K562 (cell line): Measurements from ENCODE around the gene UBE2L3. TPM values are rescaled to one million over a fixed set of nuclear protein-coding genes. Genes with fewer than 3 reads are reported as not detected.

Source experiments
- CCAR2 ChIP-seq: fragments of 200-400 bp; formaldehyde crosslinking; IDR thresholded peaks from 2 replicates; pipeline ENCODE4 v1.6.1; 2017; ENCODE audit warnings: mild to moderate bottlenecking, low read depth, low read length
- DMBX1 ChIP-seq: fragments of 250-450 bp; sonication (Bioruptor Pico); IDR thresholded peaks from 2 replicates; pipeline ENCODE4 v1.8.0; 2022; ENCODE audit warnings: inconsistent platforms, mild to moderate bottlenecking, moderate library complexity, borderline replicate concordance
- MAZ ChIP-seq, 2 experiments: fragments of 450-650 bp in 1 of 2; sonication (generic) in 1 of 2; formaldehyde crosslinking; IDR thresholded peaks in 1 of 2; conservative IDR thresholded peaks in 1 of 2; 2 replicates each; pipeline versions ENCODE4 v1.4.0 to v1.5.0; 2020; ENCODE audit warnings: mild to moderate bottlenecking in 1 of 2, missing genetic modification reagents in 1 of 2
- MYC ChIP-seq, 2 experiments: fragments of 250-450 bp in 1 of 2; sonication (Bioruptor Pico) in 1 of 2; IDR thresholded peaks; 2 replicates each; pipeline versions ENCODE4 v1.5.1 to v1.6.1; 2012 to 2021; ENCODE audit warnings: low read depth in 2 of 2, borderline replicate concordance in 1 of 2, improper control_type of control experiment in 1 of 2, low read length in 1 of 2, mild to moderate bottlenecking in 1 of 2, moderate library complexity in 1 of 2
- NCOA6 ChIP-seq: fragments of 450-650 bp; IDR thresholded peaks from 2 replicates; pipeline ENCODE4 v1.6.1; 2017; ENCODE audit warnings: mild to moderate bottlenecking
- TAF15 ChIP-seq: fragments of 200-400 bp; formaldehyde crosslinking; IDR thresholded peaks from 2 replicates; pipeline ENCODE4 v1.6.1; 2017; ENCODE audit warnings: mild to moderate bottlenecking, low read depth, low read length, moderate library complexity
- ZBTB17 ChIP-seq: fragments of 450-650 bp; formaldehyde crosslinking; IDR thresholded peaks from 2 replicates; pipeline ENCODE4 v1.4.0; 2020; ENCODE audit warnings: mild to moderate bottlenecking
- ZNF197 ChIP-seq: fragments of 200-800 bp; sonication (Bioruptor generic); IDR thresholded peaks from 2 replicates; pipeline ENCODE4 v1.6.1; 2016; ENCODE audit warnings: low read depth, missing genetic modification characterization, missing compliant biosample characterization
- ZNF766 ChIP-seq: fragments of 200-800 bp; sonication (Bioruptor generic); conservative IDR thresholded peaks from 2 replicates; pipeline ENCODE4 v1.6.1; 2016; ENCODE audit warnings: missing genetic modification characterization, missing compliant biosample characterization
- ZNF79 ChIP-seq: fragments of 250-450 bp; sonication (Bioruptor Pico); IDR thresholded peaks from 2 replicates; pipeline ENCODE4 v1.4.0; 2020; ENCODE audit warnings: low read depth, mild to moderate bottlenecking, moderate library complexity
- polyA plus RNA-seq, 8 experiments: library from polyadenylated mRNA; depleted of rRNA in 4 of 8; stranded (reverse) in 5 of 8; unstranded in 3 of 8; fragments of >200 nt; fragmentation: Nextera tagmentation in 2 of 8; fragmentation: Illumina TruSeq in 1 of 8; extraction: Ambion mirVana in 2 of 8; extraction: Trizol in 1 of 8; gene quantifications; 2 replicates each; pipeline versions ENCODE4 v1.2.1 to v1.2.3, GENCODE V29; 2011 to 2014; ENCODE audit warnings: inconsistent platforms in 1 of 8, missing spikeins in 1 of 8
- total RNA-seq, 7 experiments: library from RNA; depleted of rRNA in 6 of 7; stranded (reverse); fragments of >200 nt in 6 of 7; fragmentation: Illumina TruSeq in 2 of 7; extraction: Trizol in 2 of 7; gene quantifications; 2 replicates each; pipeline versions ENCODE4 v1.2.1 to v1.2.3, GENCODE V29; 2011 to 2021; ENCODE audit warnings: low replicate concordance in 1 of 7
- TF ChIP-seq, protein P1 (sequence below): fragments of 450-650 bp; formaldehyde crosslinking; conservative IDR thresholded peaks from 2 replicates; pipeline ENCODE4 v1.4.0; 2022; ENCODE audit warnings: mild to moderate bottlenecking, missing genetic modification characterization
- TF ChIP-seq, protein P2 (sequence below), 2 experiments: fragments of 450-650 bp in 1 of 2; sonication (generic) in 1 of 2; formaldehyde crosslinking in 1 of 2; IDR thresholded peaks in 1 of 2; conservative IDR thresholded peaks in 1 of 2; 2 replicates each; pipeline versions ENCODE4 v1.6.1 to v1.8.1; 2016 to 2023; ENCODE audit warnings: mild to moderate bottlenecking in 2 of 2, moderate library complexity in 2 of 2, inconsistent platforms in 1 of 2, missing genetic modification reagents in 1 of 2
- TF ChIP-seq, protein P3 (sequence below): fragments of 250-450 bp; sonication (Bioruptor Pico); IDR thresholded peaks from 2 replicates; pipeline ENCODE4 v1.4.0; 2020
- TF ChIP-seq, protein P4 (sequence below): fragments of 450-650 bp; IDR thresholded peaks from 2 replicates; pipeline ENCODE4 v1.6.1; 2016; ENCODE audit warnings: borderline replicate concordance

The UBE2L3 gene
- total and polyA plus RNA-seq, 9 of the 15 experiments (the other 6 are each of a cell fraction or from before 2014, with no cell fraction given): 215 to 625 (median 285) TPM

DNA sequence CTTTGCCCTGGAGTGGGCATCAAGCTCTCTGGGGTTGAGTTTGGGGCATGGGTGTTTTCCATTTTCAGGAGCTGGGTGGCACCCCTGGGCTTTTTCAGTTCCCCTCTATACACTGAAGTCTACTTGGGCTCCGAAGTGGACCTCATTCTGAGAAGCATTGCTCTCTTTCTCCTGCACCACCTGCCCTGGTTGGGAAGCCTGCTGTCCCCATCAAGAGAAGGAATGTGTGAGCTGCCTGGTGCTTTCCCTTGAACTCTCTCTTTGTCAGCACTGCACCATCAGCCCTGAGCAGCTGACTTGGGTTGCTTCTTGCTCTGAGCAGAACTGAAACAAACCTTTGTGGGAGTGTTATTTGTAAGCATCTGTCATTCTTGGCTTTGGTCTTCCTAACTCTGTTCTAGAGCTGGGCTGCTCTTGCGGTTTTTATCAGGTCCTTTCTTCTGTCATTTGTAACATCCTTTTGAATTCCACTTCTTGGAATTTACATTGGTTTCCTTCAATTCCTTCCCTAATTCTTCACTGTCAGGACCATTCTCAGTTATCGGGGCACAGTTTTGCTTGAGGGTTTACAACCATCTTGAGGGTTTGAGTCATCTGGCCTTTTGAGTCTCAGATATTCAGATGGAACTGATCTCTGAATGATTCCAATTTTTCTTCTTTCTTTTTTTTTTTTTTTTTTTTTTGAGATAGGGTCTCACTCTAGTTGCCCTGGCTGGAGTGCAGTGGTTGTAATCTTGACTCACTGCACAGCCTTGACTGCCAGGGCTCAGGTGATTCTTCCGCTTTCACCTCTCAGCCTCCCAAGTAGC, 20.5 kb downstream of the UBE2L3 start (continued):
- TF ChIP-seq MYC (IDR thresholded peaks at IDR 0.05; ENCODE audit: low read depth, low read length) (no peak; the same call in 1 of the 2 replicates), MYC (CRISPR knock-in tag; IDR thresholded peaks at IDR 0.05; ENCODE audit: borderline replicate concordance, low read depth) (no peak), NCOA6 (no peak), DMBX1 (CRISPR knock-in tag) (peak; percentile 94; the same call in 1 of the 2 replicates), CCAR2 (0 out of 2 replicates have a peak, but pooled peaks have one; percentile 54), TAF15 (no peak), ZBTB17 (CRISPR knock-in tag) (peak; percentile 90), MAZ (CRISPR knock-in tag; conservative IDR thresholded peaks at IDR 0.05 in 1 of 2, IDR thresholded peaks at IDR 0.05 in 1 of 2) (peak in 1 of 2 experiments; percentile 78; a peak in 1 of 4 replicates), ZNF766 (peak; percentile 65), ZNF79 (CRISPR knock-in tag) (peak; percentile 97), ZNF197 (CRISPR knock-in tag) (peak; percentile 87)
- TF ChIP-seq, protein P1, sequence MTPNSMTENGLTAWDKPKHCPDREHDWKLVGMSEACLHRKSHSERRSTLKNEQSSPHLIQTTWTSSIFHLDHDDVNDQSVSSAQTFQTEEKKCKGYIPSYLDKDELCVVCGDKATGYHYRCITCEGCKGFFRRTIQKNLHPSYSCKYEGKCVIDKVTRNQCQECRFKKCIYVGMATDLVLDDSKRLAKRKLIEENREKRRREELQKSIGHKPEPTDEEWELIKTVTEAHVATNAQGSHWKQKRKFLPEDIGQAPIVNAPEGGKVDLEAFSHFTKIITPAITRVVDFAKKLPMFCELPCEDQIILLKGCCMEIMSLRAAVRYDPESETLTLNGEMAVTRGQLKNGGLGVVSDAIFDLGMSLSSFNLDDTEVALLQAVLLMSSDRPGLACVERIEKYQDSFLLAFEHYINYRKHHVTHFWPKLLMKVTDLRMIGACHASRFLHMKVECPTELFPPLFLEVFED: 0 out of 2 replicates have a peak, but pooled peaks have one; percentile 53
- TF ChIP-seq, protein P2, sequence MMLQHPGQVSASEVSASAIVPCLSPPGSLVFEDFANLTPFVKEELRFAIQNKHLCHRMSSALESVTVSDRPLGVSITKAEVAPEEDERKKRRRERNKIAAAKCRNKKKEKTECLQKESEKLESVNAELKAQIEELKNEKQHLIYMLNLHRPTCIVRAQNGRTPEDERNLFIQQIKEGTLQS (IDR thresholded peaks at IDR 0.05): no peak
- TF ChIP-seq, protein P2 (CRISPR knock-in tag; conservative IDR thresholded peaks at IDR 0.05): peak; percentile 55; the same call in 1 of the 2 replicates
- TF ChIP-seq, protein P3, sequence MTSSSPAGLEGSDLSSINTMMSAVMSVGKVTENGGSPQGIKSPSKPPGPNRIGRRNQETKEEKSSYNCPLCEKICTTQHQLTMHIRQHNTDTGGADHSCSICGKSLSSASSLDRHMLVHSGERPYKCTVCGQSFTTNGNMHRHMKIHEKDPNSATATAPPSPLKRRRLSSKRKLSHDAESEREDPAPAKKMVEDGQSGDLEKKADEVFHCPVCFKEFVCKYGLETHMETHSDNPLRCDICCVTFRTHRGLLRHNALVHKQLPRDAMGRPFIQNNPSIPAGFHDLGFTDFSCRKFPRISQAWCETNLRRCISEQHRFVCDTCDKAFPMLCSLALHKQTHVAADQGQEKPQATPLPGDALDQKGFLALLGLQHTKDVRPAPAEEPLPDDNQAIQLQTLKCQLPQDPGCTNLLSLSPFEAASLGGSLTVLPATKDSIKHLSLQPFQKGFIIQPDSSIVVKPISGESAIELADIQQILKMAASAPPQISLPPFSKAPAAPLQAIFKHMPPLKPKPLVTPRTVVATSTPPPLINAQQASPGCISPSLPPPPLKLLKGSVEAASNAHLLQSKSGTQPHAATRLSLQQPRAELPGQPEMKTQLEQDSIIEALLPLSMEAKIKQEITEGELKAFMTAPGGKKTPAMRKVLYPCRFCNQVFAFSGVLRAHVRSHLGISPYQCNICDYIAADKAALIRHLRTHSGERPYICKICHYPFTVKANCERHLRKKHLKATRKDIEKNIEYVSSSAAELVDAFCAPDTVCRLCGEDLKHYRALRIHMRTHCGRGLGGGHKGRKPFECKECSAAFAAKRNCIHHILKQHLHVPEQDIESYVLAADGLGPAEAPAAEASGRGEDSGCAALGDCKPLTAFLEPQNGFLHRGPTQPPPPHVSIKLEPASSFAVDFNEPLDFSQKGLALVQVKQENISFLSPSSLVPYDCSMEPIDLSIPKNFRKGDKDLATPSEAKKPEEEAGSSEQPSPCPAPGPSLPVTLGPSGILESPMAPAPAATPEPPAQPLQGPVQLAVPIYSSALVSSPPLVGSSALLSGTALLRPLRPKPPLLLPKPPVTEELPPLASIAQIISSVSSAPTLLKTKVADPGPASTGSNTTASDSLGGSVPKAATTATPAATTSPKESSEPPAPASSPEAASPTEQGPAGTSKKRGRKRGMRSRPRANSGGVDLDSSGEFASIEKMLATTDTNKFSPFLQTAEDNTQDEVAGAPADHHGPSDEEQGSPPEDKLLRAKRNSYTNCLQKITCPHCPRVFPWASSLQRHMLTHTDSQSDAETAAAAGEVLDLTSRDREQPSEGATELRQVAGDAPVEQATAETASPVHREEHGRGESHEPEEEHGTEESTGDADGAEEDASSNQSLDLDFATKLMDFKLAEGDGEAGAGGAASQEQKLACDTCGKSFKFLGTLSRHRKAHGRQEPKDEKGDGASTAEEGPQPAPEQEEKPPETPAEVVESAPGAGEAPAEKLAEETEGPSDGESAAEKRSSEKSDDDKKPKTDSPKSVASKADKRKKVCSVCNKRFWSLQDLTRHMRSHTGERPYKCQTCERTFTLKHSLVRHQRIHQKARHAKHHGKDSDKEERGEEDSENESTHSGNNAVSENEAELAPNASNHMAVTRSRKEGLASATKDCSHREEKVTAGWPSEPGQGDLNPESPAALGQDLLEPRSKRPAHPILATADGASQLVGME (CRISPR knock-in tag): no peak; the same call in none of the 2 replicates
- TF ChIP-seq, protein P4, sequence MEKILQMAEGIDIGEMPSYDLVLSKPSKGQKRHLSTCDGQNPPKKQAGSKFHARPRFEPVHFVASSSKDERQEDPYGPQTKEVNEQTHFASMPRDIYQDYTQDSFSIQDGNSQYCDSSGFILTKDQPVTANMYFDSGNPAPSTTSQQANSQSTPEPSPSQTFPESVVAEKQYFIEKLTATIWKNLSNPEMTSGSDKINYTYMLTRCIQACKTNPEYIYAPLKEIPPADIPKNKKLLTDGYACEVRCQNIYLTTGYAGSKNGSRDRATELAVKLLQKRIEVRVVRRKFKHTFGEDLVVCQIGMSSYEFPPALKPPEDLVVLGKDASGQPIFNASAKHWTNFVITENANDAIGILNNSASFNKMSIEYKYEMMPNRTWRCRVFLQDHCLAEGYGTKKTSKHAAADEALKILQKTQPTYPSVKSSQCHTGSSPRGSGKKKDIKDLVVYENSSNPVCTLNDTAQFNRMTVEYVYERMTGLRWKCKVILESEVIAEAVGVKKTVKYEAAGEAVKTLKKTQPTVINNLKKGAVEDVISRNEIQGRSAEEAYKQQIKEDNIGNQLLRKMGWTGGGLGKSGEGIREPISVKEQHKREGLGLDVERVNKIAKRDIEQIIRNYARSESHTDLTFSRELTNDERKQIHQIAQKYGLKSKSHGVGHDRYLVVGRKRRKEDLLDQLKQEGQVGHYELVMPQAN: no peak
